ENCODE measurements around the gene MRPL4. TPM values are rescaled to one million over a fixed set of nuclear protein-coding genes. Genes with fewer than 3 reads are reported as not detected.

MRPL4 gene
- total RNA-seq, 2 donors from 2014 or later, result 33.8 to 44.2 TPM

GRCh38 chr19:10309423-10309822 is 57.4 kb downstream of the MRPL4 start, which contains the start of gene ZGLP1:
ZGLP1 (minus strand) TSS chr19:10309815.
- H3K9me3 ChIP-seq (ENCODE audit: control insufficient read depth, low read length, poor library complexity, severe bottlenecking), result no peaks in the 10 kb centered on the region
- peaks cover 2% of the 10 kb centered on the region for H3K36me3 Mint-ChIP-seq (ENCODE audit: low read depth)
- no peaks in the 10 kb centered on the region for H3K27me3 Mint-ChIP-seq
- ATAC-seq (no peak), DNase-seq (no peak)
- H3K27ac Mint-ChIP-seq, result no peak within 1 kb of the TSS
- peaks cover 1% of the 10 kb centered on the region for H3K4me1 Mint-ChIP-seq
- no peak within 1 kb of the TSS for H3K4me3 Mint-ChIP-seq

Other genes starting within 250 kb of the MRPL4 start
- 10 to 100 TPM; 50.0 to 52.1 TPM for gene COL5A3, start 241.7 kb upstream of the MRPL4 start, total RNA-seq
- gene RDH8, start 238.7 kb upstream of the MRPL4 start, total RNA-seq, result not detected
- gene SHFL, start 165.9 kb upstream of the MRPL4 start, total RNA-seq, result 10 to 100 TPM; 65.2 to 68.0 TPM
- gene ANGPTL6, start 149.5 kb upstream of the MRPL4 start, total RNA-seq, result 1 to 10 TPM in 1 of 2 donors, under 1 TPM in 1; 0.86 to 2.2 TPM
- 10 to 100 TPM; 79.8 to 87.8 TPM for gene PPAN, start 145.9 kb upstream of the MRPL4 start, total RNA-seq
- gene P2RY11, start 140.5 kb upstream of the MRPL4 start, total RNA-seq, result 10 to 100 TPM; 46.6 to 50.8 TPM
- 100 to 1,000 TPM; 312 to 322 TPM for gene EIF3G, start 132.3 kb upstream of the MRPL4 start, total RNA-seq
- 100 to 1,000 TPM; 204 to 229 TPM for gene DNMT1, start 57.3 kb upstream of the MRPL4 start, total RNA-seq
- gene S1PR2, start 20.9 kb upstream of the MRPL4 start, total RNA-seq, result 10 to 100 TPM; 14.2 to 18.1 TPM
- 10 to 100 TPM; 18.7 to 28.1 TPM for gene ICAM1, start 18.9 kb downstream of the MRPL4 start, total RNA-seq
- 1 to 10 TPM in 1 of 2 donors, under 1 TPM in 1; 0.94 to 1.6 TPM for gene ICAM4, start 34.7 kb downstream of the MRPL4 start, total RNA-seq
- gene ICAM5, start 37.7 kb downstream of the MRPL4 start, total RNA-seq, result under 1 TPM; 0.10 to 0.25 TPM
- 1 to 10 TPM; 1.1 to 2.4 TPM for gene ZGLP1, start 57.6 kb downstream of the MRPL4 start, total RNA-seq
- 1 to 10 TPM; 3.3 to 5.9 TPM for gene FDX2, start 63.8 kb downstream of the MRPL4 start, total RNA-seq
- 10 to 100 TPM; 40.2 to 49.8 TPM for gene RAVER1, start 81.3 kb downstream of the MRPL4 start, total RNA-seq
- 100 to 1,000 TPM; 227 to 251 TPM for gene ICAM3, start 87.4 kb downstream of the MRPL4 start, total RNA-seq
- 100 to 1,000 TPM; 241 to 267 TPM for gene TYK2, start 128.4 kb downstream of the MRPL4 start, total RNA-seq
- gene CDC37, start 151.3 kb downstream of the MRPL4 start, total RNA-seq, result 100 to 1,000 TPM; 198 to 207 TPM
- 1 to 10 TPM; 5.7 to 9.5 TPM for gene PDE4A, start 168.3 kb downstream of the MRPL4 start, total RNA-seq